ENCODE results near the gene RAE1.

The RAE1 gene

GRCh38 chr20:57351042-57351783, at the start of gene RAE1:
TSS of gene RAE1 (plus strand) at chr20:57351255. CDS start at chr20:57354039, 2,784 bp downstream.
- peak; percentile 95 for DNase-seq (ENCODE audit: low read depth)
- TF ChIP-seq, protein P1, sequence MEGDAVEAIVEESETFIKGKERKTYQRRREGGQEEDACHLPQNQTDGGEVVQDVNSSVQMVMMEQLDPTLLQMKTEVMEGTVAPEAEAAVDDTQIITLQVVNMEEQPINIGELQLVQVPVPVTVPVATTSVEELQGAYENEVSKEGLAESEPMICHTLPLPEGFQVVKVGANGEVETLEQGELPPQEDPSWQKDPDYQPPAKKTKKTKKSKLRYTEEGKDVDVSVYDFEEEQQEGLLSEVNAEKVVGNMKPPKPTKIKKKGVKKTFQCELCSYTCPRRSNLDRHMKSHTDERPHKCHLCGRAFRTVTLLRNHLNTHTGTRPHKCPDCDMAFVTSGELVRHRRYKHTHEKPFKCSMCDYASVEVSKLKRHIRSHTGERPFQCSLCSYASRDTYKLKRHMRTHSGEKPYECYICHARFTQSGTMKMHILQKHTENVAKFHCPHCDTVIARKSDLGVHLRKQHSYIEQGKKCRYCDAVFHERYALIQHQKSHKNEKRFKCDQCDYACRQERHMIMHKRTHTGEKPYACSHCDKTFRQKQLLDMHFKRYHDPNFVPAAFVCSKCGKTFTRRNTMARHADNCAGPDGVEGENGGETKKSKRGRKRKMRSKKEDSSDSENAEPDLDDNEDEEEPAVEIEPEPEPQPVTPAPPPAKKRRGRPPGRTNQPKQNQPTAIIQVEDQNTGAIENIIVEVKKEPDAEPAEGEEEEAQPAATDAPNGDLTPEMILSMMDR (IDR thresholded peaks at IDR 0.05; ENCODE audit: insufficient read depth, low read depth, low read length, missing control alignments), result no peak
- H3K4me3 ChIP-seq (ENCODE audit: low read length), result peak within 1 kb of the TSS; percentile 100

- no peak overlapping the region for H3K4me3 ChIP-seq (ENCODE audit: low read length)
- peak; percentile 27 for DNase-seq (ENCODE audit: low read depth)
- TF ChIP-seq, protein P1 (IDR thresholded peaks at IDR 0.05; ENCODE audit: insufficient read depth, low read depth, low read length, missing control alignments), result no peak
Observed at GRCh38 chr20:57306747-57307146, 44.3 kb upstream of the RAE1 start.

DNA sequence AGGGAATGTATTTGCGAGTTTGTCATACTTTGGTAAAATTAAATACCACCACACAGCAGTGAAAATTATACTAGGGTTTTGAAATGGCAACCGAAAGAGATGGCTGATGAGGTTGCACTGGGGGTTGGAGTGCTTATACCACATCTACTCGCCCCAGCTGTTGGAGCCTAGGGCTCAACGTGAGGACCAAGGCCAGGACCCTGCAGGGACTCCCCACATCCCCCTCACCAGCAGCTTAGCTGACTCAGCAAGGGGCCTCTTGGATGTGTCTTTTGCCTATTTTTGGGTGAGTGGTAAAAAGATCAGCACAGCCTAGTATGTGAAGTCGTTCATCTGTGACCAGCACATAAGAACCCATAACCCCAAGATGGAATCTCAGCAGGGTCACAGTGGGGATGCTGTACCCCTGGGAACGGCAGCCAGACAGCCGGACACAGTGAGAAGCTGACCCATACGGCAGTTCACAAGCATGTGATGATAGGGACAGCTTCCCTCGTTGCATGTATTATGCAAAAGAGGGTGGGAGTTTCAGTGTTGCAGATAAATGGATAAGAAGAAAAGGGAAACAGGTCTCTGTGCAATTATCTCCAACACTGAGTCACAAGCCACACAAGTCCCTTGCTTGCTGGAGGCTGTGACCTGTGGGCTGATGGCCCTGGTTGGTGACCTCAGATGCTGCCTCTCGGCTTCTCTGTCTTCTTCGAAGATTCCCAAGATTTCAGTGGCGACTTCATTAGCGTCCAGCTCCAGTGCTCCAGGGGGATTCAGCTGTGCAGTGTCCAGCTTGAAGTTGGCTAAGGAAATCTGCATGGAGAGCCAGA, 42.4 kb upstream of the RAE1 start:
- TF ChIP-seq, protein P1 (IDR thresholded peaks at IDR 0.05; ENCODE audit: insufficient read depth, low read depth, low read length, missing control alignments), result no peak
- no peak for DNase-seq (ENCODE audit: low read depth)
- no peak overlapping the region for H3K4me3 ChIP-seq (ENCODE audit: low read length)

- DNase-seq (ENCODE audit: low read depth), result no peak
- TF ChIP-seq, protein P1 (IDR thresholded peaks at IDR 0.05; ENCODE audit: insufficient read depth, low read depth, low read length, missing control alignments), result no peak
Observed at GRCh38 chr20:57309544-57310115, 41.4 kb upstream of the RAE1 start.

GRCh38 chr20:57310821-57311514, 40.1 kb upstream of the RAE1 start:
- TF ChIP-seq, protein P1 (IDR thresholded peaks at IDR 0.05; ENCODE audit: insufficient read depth, low read depth, low read length, missing control alignments), result no peak
- no peak overlapping the region for H3K4me3 ChIP-seq (ENCODE audit: low read length)
- DNase-seq (ENCODE audit: low read depth), result no peak

More at GRCh38 chr20:57309544-57310115, 41.4 kb upstream of the RAE1 start:
- no peak overlapping the region for H3K4me3 ChIP-seq (ENCODE audit: low read length)

DNA sequence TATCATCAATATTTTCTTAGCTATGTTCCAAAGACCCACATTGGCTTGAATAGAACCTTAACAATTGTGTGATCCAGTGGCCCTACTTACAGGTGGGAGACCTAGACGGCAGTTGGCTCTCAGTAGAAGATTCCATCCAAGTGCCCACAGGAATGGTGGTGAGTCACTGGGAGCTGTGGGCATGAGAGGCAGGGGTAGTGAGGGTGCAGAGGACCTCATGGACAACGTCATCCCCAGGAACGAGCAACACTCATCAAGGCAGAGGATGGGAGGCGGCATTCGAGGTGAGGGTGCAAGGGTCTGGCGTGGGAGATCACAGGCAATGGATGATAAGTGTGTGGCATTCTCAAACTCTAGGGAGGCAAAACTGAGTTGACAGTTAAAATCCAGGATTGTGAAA, 38.9 kb upstream of the RAE1 start:
- no peak overlapping the region for H3K4me3 ChIP-seq (ENCODE audit: low read length)
- TF ChIP-seq, protein P1 (IDR thresholded peaks at IDR 0.05; ENCODE audit: insufficient read depth, low read depth, low read length, missing control alignments), result no peak
- no peak for DNase-seq (ENCODE audit: low read depth)
